NCI-H2171 treated with DMSO at 0.1 percent for 48 hours (cell line): ENCODE results near the gene SIRPG.

Experiments
- DNase-seq: peaks from one replicate; lab custom pipeline; 2025; lab: John Stamatoyannopoulos, UW

Gene SIRPG

DNA sequence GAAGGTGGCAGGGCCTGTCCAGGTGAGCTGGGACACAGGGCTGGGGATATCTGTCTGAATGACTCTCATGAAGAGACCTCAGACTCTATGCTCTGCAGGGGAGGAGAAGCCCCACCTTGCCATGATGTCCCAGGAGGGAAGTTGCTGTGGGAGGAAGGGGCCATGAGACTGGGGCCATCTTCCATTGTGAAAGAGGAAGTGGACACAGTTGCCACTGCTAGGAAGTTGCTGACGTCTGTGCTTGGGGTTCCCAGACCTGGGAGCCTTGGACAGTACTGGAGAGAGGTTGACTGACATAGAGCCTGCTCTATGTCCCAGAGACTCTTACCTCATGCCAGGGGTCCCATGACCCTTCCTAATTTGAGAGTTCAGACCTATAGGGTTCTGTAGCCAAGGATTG, 62.2 kb downstream of the SIRPG start:
- no peak for DNase-seq

DNA sequence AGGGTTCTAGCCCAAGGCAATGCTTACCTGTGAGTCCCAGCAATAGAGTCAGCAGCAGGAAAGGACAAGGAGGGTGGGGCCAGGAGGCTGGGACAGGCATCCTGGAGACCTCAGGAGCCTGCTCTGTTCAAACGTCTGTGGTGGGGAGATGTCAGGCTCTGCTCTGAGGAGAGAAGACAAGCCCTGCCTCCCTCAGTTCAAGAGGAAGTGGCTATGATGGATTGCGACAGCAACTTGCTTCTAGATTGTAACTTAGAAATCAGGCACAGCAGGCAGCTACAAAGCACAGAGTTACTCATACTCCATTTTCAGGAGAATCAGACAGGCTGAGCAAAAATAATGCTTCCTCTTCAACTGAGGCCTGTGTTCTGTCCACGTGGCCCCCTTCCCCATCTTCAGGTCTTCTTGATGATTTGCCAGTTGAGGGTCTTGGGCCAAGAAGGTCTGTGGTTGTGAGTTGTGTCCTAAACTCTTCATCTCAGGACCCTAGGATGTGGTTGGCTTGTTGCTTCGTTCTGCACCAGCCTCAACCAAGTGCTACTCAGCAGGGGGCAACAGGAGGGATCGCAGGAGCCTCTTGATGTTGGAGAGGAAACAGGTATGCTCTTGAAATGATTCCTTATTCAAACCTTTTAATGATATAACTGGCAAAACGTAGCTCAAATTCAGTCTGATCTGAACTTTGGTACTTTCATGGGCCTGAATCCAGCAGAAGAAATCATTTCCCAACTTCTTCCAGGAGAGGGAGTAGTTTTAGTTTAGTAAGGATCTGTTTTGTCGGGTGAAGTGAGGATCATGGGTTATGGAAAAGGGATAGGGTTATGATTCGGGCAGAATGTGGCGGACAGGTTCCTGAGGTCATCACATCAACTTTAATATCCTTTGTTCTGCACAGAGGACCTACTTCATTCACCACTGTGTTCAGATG, 68.8 kb downstream of the SIRPG start:
- no peak for DNase-seq

DNA sequence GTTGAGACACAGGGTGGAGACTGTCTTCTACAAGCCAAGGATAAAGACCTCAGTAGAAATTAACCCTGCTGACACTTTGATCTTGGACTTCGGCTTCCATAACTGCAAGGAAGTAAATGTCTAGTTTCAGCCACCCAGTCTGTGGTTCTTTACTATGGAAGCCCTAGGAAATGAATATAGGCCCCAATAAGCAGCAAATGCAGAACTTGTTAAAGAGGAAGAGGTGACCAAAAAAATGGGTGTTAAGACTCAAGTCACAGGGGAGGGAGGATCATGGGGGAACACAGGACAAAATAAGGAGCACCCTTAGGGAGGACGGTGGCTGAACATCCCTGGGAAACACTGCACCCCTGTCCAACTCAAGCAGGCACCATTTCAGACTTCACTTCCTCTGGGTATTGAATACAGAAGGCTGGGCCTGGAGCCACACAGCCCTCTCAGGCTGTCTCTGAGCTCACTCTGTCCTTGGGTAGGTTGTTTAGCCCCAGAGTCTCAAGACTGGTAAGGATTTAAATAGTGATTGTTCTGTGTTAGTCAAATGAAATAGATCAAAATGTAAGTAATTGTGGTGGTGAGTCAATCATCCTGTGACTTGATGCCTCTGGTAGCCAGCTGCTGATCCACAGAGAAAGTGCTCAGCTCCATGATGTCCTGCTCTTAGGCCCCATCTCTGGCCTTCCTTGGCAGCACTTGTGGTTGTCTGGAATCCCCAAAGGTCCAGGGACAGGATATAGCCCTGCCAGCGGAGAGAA, 69.6 kb downstream of the SIRPG start:
- DNase-seq, result no peak

DNA sequence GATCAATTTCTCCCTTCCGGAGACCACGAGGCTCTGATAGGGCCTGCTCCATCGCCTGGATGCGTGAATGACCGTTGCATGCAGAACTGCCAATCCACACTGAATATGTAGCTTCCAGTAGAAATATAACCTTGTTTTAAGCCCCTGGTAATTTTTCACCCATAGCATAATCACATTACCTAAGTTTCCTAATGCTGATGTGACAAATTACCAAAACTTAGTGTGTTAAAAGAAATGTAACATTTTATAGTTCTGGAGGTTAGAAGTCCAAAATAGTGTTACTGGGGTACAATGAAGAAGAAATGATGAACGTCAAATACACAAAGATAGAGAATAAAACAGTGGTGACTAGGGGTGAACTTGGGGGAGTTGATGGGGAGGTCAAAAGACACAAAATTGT, 78.1 kb downstream of the SIRPG start:
- DNase-seq, result no peak
